SK-N-SH (cell line): ENCODE data around the gene CPEB3. TPM values are rescaled to one million over a fixed set of nuclear protein-coding genes. Genes with fewer than 3 reads are reported as not detected.

Experiments
- CTCF ChIA-PET: fragments of 300-600, 350-600 bp; formaldehyde crosslinking; extraction: SDS; loops from one replicate; lab custom pipeline; 2021; lab: Yijun Ruan, JAX
- POLR2A ChIA-PET: fragments of 350-600 bp; sonication (Branson Sonifier 250); formaldehyde crosslinking; extraction: SDS; loops from one replicate; lab custom pipeline; 2020; ENCODE audit warnings: antibody characterized with exemption, inconsistent platforms; lab: Yijun Ruan, JAX
- DNase-seq: peaks from one replicate; pipeline ENCODE4 v3.0.0; 2012
- H2AFZ ChIP-seq: fragments of 200-600 bp; sonication (generic); 2 replicates; pipeline ENCODE4 v1.8.1; 2016; ENCODE audit warnings: antibody characterized with exemption, mild to moderate bottlenecking, low read depth
- H3F3A ChIP-seq: fragments of 200-600 bp; sonication (generic); replicated peaks from 2 replicates; pipeline ENCODE3; 2016; ENCODE audit warnings: antibody characterized with exemption, mild to moderate bottlenecking; ENCODE audit not compliant: insufficient read depth
- H3K27ac ChIP-seq, 2 experiments: fragments of 200-500 bp in 1 of 2; fragments of 200-600 bp in 1 of 2; sonication (Bioruptor generic) in 1 of 2; sonication (generic), shearing (Covaris generic) in 1 of 2; 2 replicates each; pipeline versions ENCODE4 v1.5.1 to v1.6.1; 2014 to 2016; ENCODE audit warnings: low read depth in 2 of 2, inconsistent platforms in 1 of 2, low read length in 1 of 2, mild to moderate bottlenecking in 1 of 2, mixed read lengths in 1 of 2
- H3K27me3 ChIP-seq: fragments of 200-600 bp; sonication (generic), shearing (Covaris generic); 2 replicates; pipeline ENCODE4 v1.6.1; 2016; ENCODE audit warnings: mixed run types; ENCODE audit not compliant: insufficient read depth
- H3K36me3 ChIP-seq, 2 experiments: fragments of 200-500 bp in 1 of 2; fragments of 200-600 bp in 1 of 2; sonication (Bioruptor generic) in 1 of 2; sonication (generic) in 1 of 2; replicated peaks in 1 of 2; 2 replicates each; pipeline versions ENCODE3 to v1.5.1; 2014 to 2016; ENCODE audit warnings: low read length in 1 of 2, mild to moderate bottlenecking in 1 of 2; ENCODE audit not compliant: insufficient read depth in 2 of 2, control insufficient read depth in 1 of 2
- H3K4me1 ChIP-seq, 2 experiments: fragments of 200-500 bp in 1 of 2; fragments of 200-600 bp in 1 of 2; sonication (Bioruptor generic) in 1 of 2; sonication (generic), shearing (Covaris generic) in 1 of 2; 2 replicates each; pipeline versions ENCODE4 v1.5.1 to v1.6.1; 2014 to 2016; ENCODE audit warnings: low read depth in 1 of 2, low read length in 1 of 2, mixed run types in 1 of 2; ENCODE audit not compliant: insufficient read depth in 2 of 2, control insufficient read depth in 1 of 2
- H3K4me2 ChIP-seq: fragments of 200-600 bp; sonication (generic), shearing (Covaris generic); 2 replicates; pipeline ENCODE4 v1.6.1; 2017; ENCODE audit warnings: mixed run types
- H3K4me3 ChIP-seq, 2 experiments: fragments of 200-500 bp in 1 of 2; fragments of 200-600 bp in 1 of 2; sonication (Bioruptor generic) in 1 of 2; sonication (generic), shearing (Covaris generic) in 1 of 2; 2 replicates each; pipeline versions ENCODE4 v1.5.1 to v1.8.1; 2014 to 2016; ENCODE audit warnings: low read depth in 2 of 2, inconsistent platforms in 1 of 2, low read length in 1 of 2, mild to moderate bottlenecking in 1 of 2, mixed read lengths in 1 of 2, moderate library complexity in 1 of 2
- H3K79me2 ChIP-seq: fragments of 200-600 bp; sonication (generic); 2 replicates; pipeline ENCODE4 v1.8.1; 2017; ENCODE audit warnings: mild to moderate bottlenecking; ENCODE audit not compliant: insufficient read depth
- H3K9ac ChIP-seq: fragments of 200-600 bp; sonication (generic); 2 replicates; pipeline ENCODE4 v1.6.1; 2017; ENCODE audit warnings: mixed run types
- H3K9me2 ChIP-seq: fragments of 200-600 bp; sonication (generic); 2 replicates; pipeline ENCODE4 v1.6.1; 2017; ENCODE audit warnings: mixed run types
- H3K9me3 ChIP-seq: fragments of 200-600 bp; sonication (generic); 2 replicates; pipeline ENCODE4 v1.6.1; 2017; ENCODE audit warnings: mixed run types, mild to moderate bottlenecking, moderate library complexity
- H4K20me1 ChIP-seq: fragments of 200-600 bp; sonication (generic); 2 replicates; pipeline ENCODE4 v1.6.1; 2017; ENCODE audit warnings: mild to moderate bottlenecking, mixed run types; ENCODE audit not compliant: insufficient read depth
- FOXJ3 ChIP-seq: sonication (generic); formaldehyde crosslinking; IDR thresholded peaks from 2 replicates; pipeline ENCODE4 v1.5.1; 2020; ENCODE audit warnings: mild to moderate bottlenecking, missing genetic modification reagents
- GABPA ChIP-seq: IDR thresholded peaks from 2 replicates; pipeline ENCODE4 v1.4.0; 2012; ENCODE audit warnings: low read depth, mild to moderate bottlenecking
- GATA2 ChIP-seq: sonication (generic); formaldehyde crosslinking; IDR thresholded peaks from 2 replicates; pipeline ENCODE4 v1.5.0; 2020; ENCODE audit warnings: mild to moderate bottlenecking, missing genetic modification reagents
- SMC3 ChIP-seq: IDR thresholded peaks from 2 replicates; pipeline ENCODE4 v1.6.1; 2012; ENCODE audit warnings: low read depth, low read length, improper control_type of control experiment
- TEAD4 ChIP-seq: IDR thresholded peaks from 2 replicates; pipeline ENCODE4 v1.4.0; 2012; ENCODE audit warnings: mild to moderate bottlenecking, borderline replicate concordance; ENCODE audit not compliant: insufficient read depth
- YY1 ChIP-seq: IDR thresholded peaks from 2 replicates; pipeline ENCODE4 v1.4.0; 2012; ENCODE audit warnings: low read depth, mild to moderate bottlenecking
- WGBS: methylation state at CpG from one replicate; pipeline ENCODE4 v1.1.6; 2017; ENCODE audit warnings: low lambda C conversion rate; 5-methylcytosine and 5-hydroxymethylcytosine counted together
- polyA plus RNA-seq, 3 experiments: library from polyadenylated mRNA; depleted of rRNA; stranded (reverse); fragments of >200 nt; gene quantifications; 2 replicates each; pipeline ENCODE4 v1.2.3, GENCODE V29; 2012
- TF ChIP-seq, protein P1 (sequence below): IDR thresholded peaks from 2 replicates; pipeline ENCODE4 v1.4.0; 2012; ENCODE audit warnings: low read depth
- TF ChIP-seq, protein P2 (sequence below): IDR thresholded peaks from 2 replicates; pipeline ENCODE4 v1.6.1; 2012; ENCODE audit warnings: mild to moderate bottlenecking, low read depth, low read length, moderate library complexity
- TF ChIP-seq, protein P3 (sequence below): IDR thresholded peaks from 2 replicates; pipeline ENCODE4 v1.4.0; 2012; ENCODE audit warnings: low read depth, borderline replicate concordance

Gene CPEB3
- polyA plus RNA-seq, 1 of the 3 experiments (the other 2 are of a cell fraction): 0.36 TPM

DNA sequence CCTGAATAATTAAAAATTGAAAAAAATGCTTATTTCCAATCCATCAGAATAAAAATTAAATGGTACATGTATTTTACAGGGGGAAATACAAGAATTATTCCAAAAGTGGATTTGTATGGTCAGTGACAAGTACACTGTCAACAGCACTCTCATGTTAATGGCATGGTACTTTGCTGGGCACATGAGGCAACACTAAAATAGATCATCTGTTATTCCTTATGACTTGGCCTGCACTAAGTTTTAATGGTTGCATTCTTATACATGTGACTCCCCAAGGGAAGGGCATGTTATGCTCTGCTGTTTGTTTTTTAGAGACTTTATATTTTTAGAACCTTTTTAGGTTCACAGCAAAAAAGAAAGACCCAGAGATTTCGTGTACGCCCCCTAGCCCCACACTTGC lies 128.3 kb downstream of the CPEB3 start:
- TF ChIP-seq, protein P1, sequence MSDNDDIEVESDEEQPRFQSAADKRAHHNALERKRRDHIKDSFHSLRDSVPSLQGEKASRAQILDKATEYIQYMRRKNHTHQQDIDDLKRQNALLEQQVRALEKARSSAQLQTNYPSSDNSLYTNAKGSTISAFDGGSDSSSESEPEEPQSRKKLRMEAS: no peak
- TF ChIP-seq FOXJ3: no peak
- TF ChIP-seq GABPA: no peak
- 94% methylated on average over 2 of the region's 2 CpGs for WGBS
- no peaks in the 10 kb centered on the region for H3F3A ChIP-seq

DNA sequence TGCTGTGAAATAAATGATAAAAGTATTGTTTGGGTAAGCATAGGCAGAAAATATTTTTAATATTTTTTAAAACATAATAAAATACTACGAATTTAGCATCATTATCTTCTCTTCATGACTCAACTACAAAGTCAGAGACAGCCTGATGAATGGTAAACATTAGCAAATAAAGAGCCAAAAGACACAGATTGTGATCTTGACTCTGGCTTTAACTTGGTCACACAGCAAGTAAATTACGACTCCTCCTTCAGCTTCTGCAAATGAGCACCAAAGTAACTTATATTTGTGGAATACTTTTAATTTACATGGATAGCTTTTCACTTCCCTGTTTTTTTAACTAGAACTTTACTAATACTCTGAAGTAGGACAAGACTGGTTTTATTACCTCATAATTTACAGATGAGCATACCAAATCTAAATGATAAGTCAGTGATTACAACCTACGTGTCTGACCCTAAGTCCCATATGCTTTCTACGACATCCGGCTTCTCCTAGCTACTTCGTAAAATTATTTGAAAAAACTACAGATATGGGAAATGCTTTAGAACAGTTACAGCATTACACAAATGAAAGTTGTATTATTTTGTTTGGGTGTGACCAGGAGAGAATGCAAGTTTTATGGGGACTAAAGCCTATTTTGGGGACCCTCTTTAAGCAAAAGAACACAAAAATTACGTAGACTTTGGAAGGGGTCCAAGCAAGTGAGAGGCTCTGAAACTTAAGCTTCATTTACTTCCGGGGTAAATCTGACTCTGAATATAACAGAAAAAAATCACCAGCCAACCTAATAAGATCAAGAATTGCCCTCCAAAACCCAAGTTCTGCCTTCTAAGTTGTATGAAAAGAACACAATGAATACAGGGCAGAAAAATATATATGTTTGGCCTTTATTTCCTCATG lies 133.8 kb downstream of the CPEB3 start:
- H3K4me1 ChIP-seq: peaks cover 5 to 12% of the 10 kb centered on the region in 2 experiments; a peak in 2 of 4 replicates
- no peaks in the 10 kb centered on the region for H3K27me3 ChIP-seq
- ChIA-PET CTCF (interaction anchor here (1.2 kb wide), 1 partner anchor 24 kb away, joined by 3 read pairs; no protein-coding TSS in a partner anchor), POLR2A (no interaction called here)
- 72% methylated on average over 8 of the region's 8 CpGs for WGBS
- H3K4me3 ChIP-seq: no peak overlapping the region
- no peaks in the 10 kb centered on the region for H3K9me2 ChIP-seq
- H3K36me3 ChIP-seq: peaks cover 0 to 3% of the 10 kb centered on the region in 2 experiments
- H3K27ac ChIP-seq: peak overlapping the region in 1 of 2 experiments; percentile 21; a peak in 2 of 4 replicates
- peaks cover 10% of the 10 kb centered on the region for H3F3A ChIP-seq
- no peak overlapping the region for H2AFZ ChIP-seq
- no peak for DNase-seq
- no peaks in the 10 kb centered on the region for H3K9me3 ChIP-seq
- no peaks in the 10 kb centered on the region for H4K20me1 ChIP-seq
- H3K9ac ChIP-seq: no peak overlapping the region
- no peaks in the 10 kb centered on the region for H3K79me2 ChIP-seq
- TF ChIP-seq GATA2 (CRISPR knock-in tag) (0 out of 2 replicates have a peak, but pooled peaks have one; percentile 16), FOXJ3 (no peak), TEAD4 (no peak), SMC3 (no peak), YY1 (no peak)
- TF ChIP-seq, protein P2, sequence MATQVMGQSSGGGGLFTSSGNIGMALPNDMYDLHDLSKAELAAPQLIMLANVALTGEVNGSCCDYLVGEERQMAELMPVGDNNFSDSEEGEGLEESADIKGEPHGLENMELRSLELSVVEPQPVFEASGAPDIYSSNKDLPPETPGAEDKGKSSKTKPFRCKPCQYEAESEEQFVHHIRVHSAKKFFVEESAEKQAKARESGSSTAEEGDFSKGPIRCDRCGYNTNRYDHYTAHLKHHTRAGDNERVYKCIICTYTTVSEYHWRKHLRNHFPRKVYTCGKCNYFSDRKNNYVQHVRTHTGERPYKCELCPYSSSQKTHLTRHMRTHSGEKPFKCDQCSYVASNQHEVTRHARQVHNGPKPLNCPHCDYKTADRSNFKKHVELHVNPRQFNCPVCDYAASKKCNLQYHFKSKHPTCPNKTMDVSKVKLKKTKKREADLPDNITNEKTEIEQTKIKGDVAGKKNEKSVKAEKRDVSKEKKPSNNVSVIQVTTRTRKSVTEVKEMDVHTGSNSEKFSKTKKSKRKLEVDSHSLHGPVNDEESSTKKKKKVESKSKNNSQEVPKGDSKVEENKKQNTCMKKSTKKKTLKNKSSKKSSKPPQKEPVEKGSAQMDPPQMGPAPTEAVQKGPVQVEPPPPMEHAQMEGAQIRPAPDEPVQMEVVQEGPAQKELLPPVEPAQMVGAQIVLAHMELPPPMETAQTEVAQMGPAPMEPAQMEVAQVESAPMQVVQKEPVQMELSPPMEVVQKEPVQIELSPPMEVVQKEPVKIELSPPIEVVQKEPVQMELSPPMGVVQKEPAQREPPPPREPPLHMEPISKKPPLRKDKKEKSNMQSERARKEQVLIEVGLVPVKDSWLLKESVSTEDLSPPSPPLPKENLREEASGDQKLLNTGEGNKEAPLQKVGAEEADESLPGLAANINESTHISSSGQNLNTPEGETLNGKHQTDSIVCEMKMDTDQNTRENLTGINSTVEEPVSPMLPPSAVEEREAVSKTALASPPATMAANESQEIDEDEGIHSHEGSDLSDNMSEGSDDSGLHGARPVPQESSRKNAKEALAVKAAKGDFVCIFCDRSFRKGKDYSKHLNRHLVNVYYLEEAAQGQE: no peak
- TF ChIP-seq, protein P3, sequence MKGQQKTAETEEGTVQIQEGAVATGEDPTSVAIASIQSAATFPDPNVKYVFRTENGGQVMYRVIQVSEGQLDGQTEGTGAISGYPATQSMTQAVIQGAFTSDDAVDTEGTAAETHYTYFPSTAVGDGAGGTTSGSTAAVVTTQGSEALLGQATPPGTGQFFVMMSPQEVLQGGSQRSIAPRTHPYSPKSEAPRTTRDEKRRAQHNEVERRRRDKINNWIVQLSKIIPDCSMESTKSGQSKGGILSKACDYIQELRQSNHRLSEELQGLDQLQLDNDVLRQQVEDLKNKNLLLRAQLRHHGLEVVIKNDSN: no peak
- no peak overlapping the region; the same call in 1 of the 2 replicates for H3K4me2 ChIP-seq

More for the DNA sequence above, 128.3 kb downstream of the CPEB3 start:
- H3K4me1 ChIP-seq: no peaks in the 10 kb centered on the region; a peak in 1 of 4 replicates
- POLR2A ChIA-PET: no interaction called here
- H3K4me3 ChIP-seq: no peak overlapping the region
- no peaks in the 10 kb centered on the region for H3K27me3 ChIP-seq
- H3K4me2 ChIP-seq: no peak overlapping the region
- 0 out of 2 replicates have a peak, but pooled peaks cover 6% of the 10 kb centered on the region for H3K9me3 ChIP-seq
- no peak overlapping the region for H3K9ac ChIP-seq
- no peak overlapping the region for H3K27ac ChIP-seq
- CTCF ChIA-PET: no interaction called here
- no peak for DNase-seq
- peaks cover 0 to 8% of the 10 kb centered on the region in 2 experiments for H3K36me3 ChIP-seq
- no peaks in the 10 kb centered on the region for H4K20me1 ChIP-seq
- H3K9me2 ChIP-seq: no peaks in the 10 kb centered on the region
- H2AFZ ChIP-seq: no peak overlapping the region
- no peaks in the 10 kb centered on the region for H3K79me2 ChIP-seq
